ENCODE data around the gene SNAP29. TPM values are rescaled to one million over a fixed set of nuclear protein-coding genes. Genes with fewer than 3 reads are reported as not detected.

SNAP29 gene
- total and polyA plus RNA-seq, 4 donors: 11.5 to 33.3 (median 25.4) TPM

DNA sequence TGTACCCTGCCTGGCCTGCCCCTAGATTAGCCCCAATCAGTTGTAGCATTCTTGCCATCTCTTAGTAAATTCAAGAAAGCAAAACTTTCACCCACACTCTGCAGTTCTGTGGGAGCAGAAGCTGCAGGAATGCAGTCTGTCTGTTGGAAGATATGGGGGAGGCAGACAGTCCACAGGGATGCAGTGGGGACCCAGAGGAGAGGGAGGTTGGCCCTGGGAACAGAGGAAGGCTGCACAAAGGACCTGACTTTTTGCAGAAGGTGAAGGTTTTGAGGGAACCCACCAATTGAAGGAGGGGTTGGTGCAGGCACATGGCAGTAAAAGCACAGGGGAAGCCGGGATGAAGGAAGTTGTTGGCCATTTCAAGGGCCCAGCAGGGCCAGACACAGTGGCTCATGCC lies 16.5 kb downstream of the SNAP29 start:
- Histone ChIP-seq H3K27me3 (ENCODE audit: control insufficient read depth, insufficient read depth, low read length) (no peaks in the 10 kb centered on the region), H3K4me1 (ENCODE audit: control insufficient read depth, insufficient read depth, low read length) (no peaks in the 10 kb centered on the region), H3K9me3 (ENCODE audit: control insufficient read depth, insufficient read depth, low read length) (no peaks in the 10 kb centered on the region), H3K27ac (ENCODE audit: low read depth, low read length) (no peak overlapping the region), H3K4me3 (ENCODE audit: low read depth, low read length) (no peak overlapping the region), H3K36me3 (ENCODE audit: control insufficient read depth, insufficient read depth, low read length) (peaks cover 48% of the 10 kb centered on the region)
- 67% methylated on average over 1 of the region's 1 CpG for WGBS (ENCODE audit: insufficient coverage)
- no peak for DNase-seq (ENCODE audit: low read depth in 4 of 6, low spot score in 6 of 6)

DNA sequence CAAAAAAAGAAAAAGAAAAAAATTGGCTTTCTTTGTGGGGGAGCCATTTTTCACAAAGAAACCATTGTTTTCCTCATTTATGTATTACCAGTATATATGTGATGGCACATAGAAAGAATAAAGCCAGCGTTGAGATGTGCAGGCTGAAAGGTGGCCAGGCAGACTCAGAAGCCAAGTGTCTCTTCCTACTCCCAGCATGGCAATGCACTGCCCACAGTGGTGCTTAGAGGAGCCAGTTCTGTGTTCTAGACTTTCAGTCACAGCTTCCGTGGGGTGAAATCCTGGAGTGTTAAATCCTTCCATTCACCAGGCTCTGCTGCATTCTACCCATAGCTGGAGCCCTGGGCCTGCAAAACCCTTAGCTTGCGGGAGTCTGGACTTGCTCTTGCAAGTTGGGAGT lies 18.9 kb downstream of the SNAP29 start:
- H3K27ac ChIP-seq (ENCODE audit: low read depth, low read length): no peak overlapping the region
- no peak for DNase-seq (ENCODE audit: low read depth in 4 of 6, low spot score in 6 of 6)

DNA sequence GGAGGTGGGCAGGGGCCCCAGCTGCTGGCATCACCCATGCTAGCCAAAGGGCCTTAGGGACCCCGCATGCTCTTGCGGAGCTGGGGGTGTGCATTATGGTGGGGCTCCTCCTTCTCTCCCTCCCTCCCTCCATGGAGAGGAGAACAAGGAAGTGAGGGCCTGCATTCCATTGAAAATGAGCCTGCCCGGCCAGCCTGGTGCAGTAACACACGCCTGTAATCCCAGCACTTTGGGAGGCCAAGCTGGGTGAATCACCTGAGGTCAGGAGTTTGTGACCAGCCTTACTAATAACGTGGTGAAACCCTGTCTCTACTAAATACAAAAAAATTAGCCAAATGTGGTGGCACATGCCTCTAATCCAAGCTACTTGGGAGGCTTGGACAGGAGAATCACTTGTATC lies 22.4 kb downstream of the SNAP29 start:
- DNase-seq (ENCODE audit: low read depth in 4 of 6, low spot score in 6 of 6): no peak
- Histone ChIP-seq H3K4me1 (ENCODE audit: control insufficient read depth, insufficient read depth, low read length) (no peaks in the 10 kb centered on the region), H3K27ac (ENCODE audit: low read depth, low read length) (no peak overlapping the region), H3K4me3 (ENCODE audit: low read depth, low read length) (no peak overlapping the region), H3K27me3 (ENCODE audit: control insufficient read depth, insufficient read depth, low read length) (no peaks in the 10 kb centered on the region), H3K9me3 (ENCODE audit: control insufficient read depth, insufficient read depth, low read length) (no peaks in the 10 kb centered on the region), H3K36me3 (ENCODE audit: control insufficient read depth, insufficient read depth, low read length) (peaks cover 65% of the 10 kb centered on the region)
- 67% methylated on average over 2 of the region's 5 CpGs for WGBS (ENCODE audit: insufficient coverage)

More for the DNA sequence above, 18.9 kb downstream of the SNAP29 start:
- no peaks in the 10 kb centered on the region for H3K27me3 ChIP-seq (ENCODE audit: control insufficient read depth, insufficient read depth, low read length)
- H3K4me3 ChIP-seq (ENCODE audit: low read depth, low read length): no peak overlapping the region
- H3K36me3 ChIP-seq (ENCODE audit: control insufficient read depth, insufficient read depth, low read length): peaks cover 58% of the 10 kb centered on the region
- no peaks in the 10 kb centered on the region for H3K9me3 ChIP-seq (ENCODE audit: control insufficient read depth, insufficient read depth, low read length)
- H3K4me1 ChIP-seq (ENCODE audit: control insufficient read depth, insufficient read depth, low read length): no peaks in the 10 kb centered on the region
- 100% methylated on average over 1 of the region's 3 CpGs for WGBS (ENCODE audit: insufficient coverage)

DNA sequence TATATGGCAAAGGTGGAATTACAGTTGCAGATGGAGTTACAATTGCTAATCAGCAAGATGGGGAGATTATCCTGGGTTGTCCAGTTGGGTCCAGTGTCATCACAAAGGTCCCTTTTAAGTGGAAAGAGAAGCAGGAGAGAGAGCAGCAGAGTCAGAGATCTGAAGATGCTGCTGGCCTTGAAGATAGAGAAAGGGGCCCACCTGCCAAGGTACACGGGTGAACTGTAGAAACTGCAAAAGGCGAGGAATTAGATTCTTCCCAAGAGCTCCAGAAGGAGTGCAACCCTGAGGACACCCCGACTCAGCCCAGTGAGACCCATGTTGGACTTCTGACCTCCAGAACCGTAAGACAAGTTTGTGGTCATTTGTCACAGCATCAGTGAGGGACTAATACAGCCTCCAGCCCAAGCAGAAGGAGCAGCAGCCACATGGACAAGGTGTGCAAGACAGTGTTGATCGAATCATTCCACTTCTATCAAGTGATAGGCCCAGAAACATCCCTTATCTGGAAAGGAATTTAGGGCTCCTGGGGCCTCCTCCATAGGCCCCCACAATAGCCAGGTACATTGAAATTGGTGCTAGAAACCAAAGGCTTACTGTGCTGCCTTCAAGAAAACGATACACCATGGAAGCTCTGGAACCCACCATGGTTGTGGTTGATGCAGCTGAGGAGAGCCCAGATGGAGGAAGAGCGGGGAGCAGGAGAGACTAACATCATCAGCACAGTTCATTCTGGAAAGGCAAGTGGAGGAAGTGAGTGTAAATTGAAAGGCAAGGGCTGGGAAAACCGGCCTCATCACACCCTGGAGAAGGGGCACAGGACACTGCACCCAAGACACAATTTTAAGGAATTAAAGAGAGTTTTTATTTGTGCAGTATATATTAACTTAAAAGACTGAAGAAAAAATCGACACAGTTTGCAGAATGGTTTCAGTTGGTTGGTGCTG lies 23.3 kb downstream of the SNAP29 start:
- H3K36me3 ChIP-seq (ENCODE audit: control insufficient read depth, insufficient read depth, low read length): peaks cover 71% of the 10 kb centered on the region
- no peaks in the 10 kb centered on the region for H3K4me1 ChIP-seq (ENCODE audit: control insufficient read depth, insufficient read depth, low read length)
- no peak for DNase-seq (ENCODE audit: low read depth in 4 of 6, low spot score in 6 of 6)
- H3K27me3 ChIP-seq (ENCODE audit: control insufficient read depth, insufficient read depth, low read length): no peaks in the 10 kb centered on the region
- no peaks in the 10 kb centered on the region for H3K9me3 ChIP-seq (ENCODE audit: control insufficient read depth, insufficient read depth, low read length)
- H3K27ac ChIP-seq (ENCODE audit: low read depth, low read length): no peak overlapping the region
- WGBS (ENCODE audit: insufficient coverage): 95% methylated on average over 8 of the region's 9 CpGs
- no peak overlapping the region for H3K4me3 ChIP-seq (ENCODE audit: low read depth, low read length)

- Histone ChIP-seq H3K4me1 (ENCODE audit: control insufficient read depth, insufficient read depth, low read length) (no peaks in the 10 kb centered on the region), H3K4me3 (ENCODE audit: low read depth, low read length) (no peak overlapping the region), H3K27me3 (ENCODE audit: control insufficient read depth, insufficient read depth, low read length) (no peaks in the 10 kb centered on the region), H3K36me3 (ENCODE audit: control insufficient read depth, insufficient read depth, low read length) (peaks cover 68% of the 10 kb centered on the region), H3K27ac (ENCODE audit: low read depth, low read length) (no peak overlapping the region), H3K9me3 (ENCODE audit: control insufficient read depth, insufficient read depth, low read length) (no peaks in the 10 kb centered on the region)
- DNase-seq (ENCODE audit: low read depth in 4 of 6, low spot score in 6 of 6): no peak
- WGBS (ENCODE audit: insufficient coverage): 86% methylated on average over 1 of the region's 6 CpGs
Measured at GRCh38 chr22:20882855-20883254, 24.0 kb downstream of the SNAP29 start.

DNA sequence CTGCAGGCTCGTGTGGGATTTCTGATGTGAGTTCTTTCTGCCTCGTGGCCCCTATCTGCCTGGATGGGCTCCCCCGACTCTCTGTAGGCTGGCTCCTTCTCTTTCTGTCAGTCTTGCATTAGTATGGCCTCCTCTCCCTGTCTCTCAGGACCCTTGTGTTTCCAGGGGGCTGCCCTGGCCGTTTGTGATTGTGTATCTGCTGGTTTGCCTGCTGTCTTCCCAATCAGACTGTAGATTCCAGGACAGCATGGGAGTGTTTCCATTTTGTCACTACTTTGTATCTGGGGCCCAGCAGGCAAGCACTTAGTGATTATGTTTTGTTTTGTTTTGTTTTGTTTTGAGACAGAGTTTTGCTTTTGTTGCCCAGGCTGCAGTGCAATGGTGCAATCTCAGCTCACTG lies 25.6 kb downstream of the SNAP29 start:
- peaks cover 68% of the 10 kb centered on the region for H3K36me3 ChIP-seq (ENCODE audit: control insufficient read depth, insufficient read depth, low read length)
- H3K4me1 ChIP-seq (ENCODE audit: control insufficient read depth, insufficient read depth, low read length): no peaks in the 10 kb centered on the region
- H3K4me3 ChIP-seq (ENCODE audit: low read depth, low read length): no peak overlapping the region
- DNase-seq (ENCODE audit: low read depth in 4 of 6, low spot score in 6 of 6): no peak
- no peak overlapping the region for H3K27ac ChIP-seq (ENCODE audit: low read depth, low read length)
- no peaks in the 10 kb centered on the region for H3K9me3 ChIP-seq (ENCODE audit: control insufficient read depth, insufficient read depth, low read length)
- WGBS (ENCODE audit: insufficient coverage): 92% methylated on average over 3 of the region's 4 CpGs
- H3K27me3 ChIP-seq (ENCODE audit: control insufficient read depth, insufficient read depth, low read length): no peaks in the 10 kb centered on the region

GRCh38 chr22:20885017-20885556 lies 26.3 kb downstream of the SNAP29 start:
- peaks cover 71% of the 10 kb centered on the region for H3K36me3 ChIP-seq (ENCODE audit: control insufficient read depth, insufficient read depth, low read length)
- WGBS (ENCODE audit: insufficient coverage): 75% methylated on average over 4 of the region's 8 CpGs
- DNase-seq (ENCODE audit: low read depth in 4 of 6, low spot score in 6 of 6): no peak
- no peaks in the 10 kb centered on the region for H3K9me3 ChIP-seq (ENCODE audit: control insufficient read depth, insufficient read depth, low read length)
- no peak overlapping the region for H3K27ac ChIP-seq (ENCODE audit: low read depth, low read length)
- no peaks in the 10 kb centered on the region for H3K27me3 ChIP-seq (ENCODE audit: control insufficient read depth, insufficient read depth, low read length)
- no peaks in the 10 kb centered on the region for H3K4me1 ChIP-seq (ENCODE audit: control insufficient read depth, insufficient read depth, low read length)
- H3K4me3 ChIP-seq (ENCODE audit: low read depth, low read length): no peak overlapping the region

DNA sequence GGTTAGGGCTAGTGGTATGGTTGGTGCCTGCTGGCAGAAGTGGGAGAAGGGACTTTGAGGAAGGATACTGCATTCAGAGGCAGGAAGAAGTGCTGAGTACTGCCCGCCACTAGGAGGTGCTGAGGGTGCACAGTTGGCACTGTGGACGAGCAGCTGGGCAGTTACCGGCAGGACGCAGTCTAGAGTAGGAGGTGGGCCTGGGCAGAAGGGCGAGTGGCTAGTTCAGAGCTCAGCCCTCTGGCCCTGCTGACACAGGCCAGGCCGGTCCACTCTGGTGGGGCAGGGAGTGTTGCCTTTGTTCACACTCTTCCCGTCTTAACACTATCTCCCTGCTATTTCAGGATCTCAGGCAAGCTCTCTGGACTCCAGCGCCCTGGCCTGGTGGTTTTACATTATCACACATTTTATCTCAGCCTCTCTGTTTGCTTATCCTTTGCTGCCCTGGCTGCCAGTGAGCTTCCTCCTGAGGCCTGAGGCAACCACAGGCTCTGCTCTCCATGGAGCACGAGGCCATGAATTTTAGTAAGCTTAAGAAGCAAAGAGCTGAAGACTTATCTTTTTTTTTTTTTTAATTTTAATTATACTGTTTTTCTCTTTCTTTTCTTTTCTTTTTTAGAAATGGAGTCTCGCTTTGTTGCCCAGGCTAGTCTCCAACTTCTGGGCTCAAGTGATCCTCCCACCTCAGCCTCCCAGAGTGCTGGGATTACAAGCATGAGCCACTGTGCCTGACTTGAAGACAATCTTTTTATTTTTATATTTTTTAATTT lies 26.9 kb downstream of the SNAP29 start:
- H3K9me3 ChIP-seq (ENCODE audit: control insufficient read depth, insufficient read depth, low read length): no peaks in the 10 kb centered on the region
- peak in 4 of 6 donors; percentile 15 to 69 (median 36) for DNase-seq (ENCODE audit: low read depth in 4 of 6, low spot score in 6 of 6)
- no peaks in the 10 kb centered on the region for H3K27me3 ChIP-seq (ENCODE audit: control insufficient read depth, insufficient read depth, low read length)
- H3K4me3 ChIP-seq (ENCODE audit: low read depth, low read length): no peak overlapping the region
- H3K36me3 ChIP-seq (ENCODE audit: control insufficient read depth, insufficient read depth, low read length): peaks cover 71% of the 10 kb centered on the region
- H3K4me1 ChIP-seq (ENCODE audit: control insufficient read depth, insufficient read depth, low read length): no peaks in the 10 kb centered on the region
- H3K27ac ChIP-seq (ENCODE audit: low read depth, low read length): no peak overlapping the region
- 14% methylated on average over 4 of the region's 10 CpGs for WGBS (ENCODE audit: insufficient coverage)

DNA sequence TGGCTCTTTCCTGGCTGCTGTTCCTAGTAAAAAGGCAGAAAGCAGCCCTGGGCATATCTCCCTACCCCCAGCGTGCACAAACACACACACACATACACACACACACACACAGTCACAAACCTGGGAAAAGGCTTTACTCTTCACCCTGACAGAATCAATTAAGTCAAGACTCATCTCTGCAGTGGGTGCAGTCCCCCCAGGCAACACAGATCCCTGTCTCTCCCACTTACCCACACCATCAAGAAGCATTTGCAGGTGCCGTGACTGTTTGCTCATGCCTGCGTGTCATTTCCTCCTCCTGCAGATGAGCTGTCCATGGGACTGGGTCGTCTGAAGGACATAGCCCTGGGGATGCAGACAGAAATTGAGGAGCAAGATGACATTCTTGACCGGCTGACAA lies 28.6 kb downstream of the SNAP29 start:
- Histone ChIP-seq H3K4me1 (ENCODE audit: control insufficient read depth, insufficient read depth, low read length) (no peaks in the 10 kb centered on the region), H3K27ac (ENCODE audit: low read depth, low read length) (no peak overlapping the region), H3K27me3 (ENCODE audit: control insufficient read depth, insufficient read depth, low read length) (no peaks in the 10 kb centered on the region), H3K4me3 (ENCODE audit: low read depth, low read length) (no peak overlapping the region), H3K9me3 (ENCODE audit: control insufficient read depth, insufficient read depth, low read length) (no peaks in the 10 kb centered on the region), H3K36me3 (ENCODE audit: control insufficient read depth, insufficient read depth, low read length) (peaks cover 57% of the 10 kb centered on the region)
- no peak for DNase-seq (ENCODE audit: low read depth in 4 of 6, low spot score in 6 of 6)
- WGBS (ENCODE audit: insufficient coverage): 88% methylated on average over 5 of the region's 5 CpGs

Measured in spinal cord (tissue), 10 donors.